Activated naive CD4-positive, alpha-beta T cell treated with anti-CD3 and anti-CD28 coated beads for 36 hours (primary cell): Measurements from ENCODE around the gene KCTD1. TPM values are rescaled to one million over a fixed set of nuclear protein-coding genes. Genes with fewer than 3 reads are reported as not detected.

Experiments
- CTCF ChIA-PET: fragments of 350-600 bp; sonication (Branson Sonifier 250); formaldehyde crosslinking; loops from one replicate; lab custom pipeline; 2021; ENCODE audit warnings: antibody characterized with exemption; lab: Charles Lee
- DNase-seq: peaks from one replicate; pipeline ENCODE4 v3.0.0-alpha.2; 2020
- H3K27ac Mint-ChIP-seq: one replicate; pipeline ENCODE4 v1.8.0; 2021; ENCODE audit warnings: mild to moderate bottlenecking, mixed read lengths
- H3K27me3 Mint-ChIP-seq: one replicate; pipeline ENCODE4 v1.8.0; 2021; ENCODE audit warnings: low read depth, mixed read lengths
- H3K36me3 Mint-ChIP-seq: one replicate; pipeline ENCODE4 v1.8.0; 2021; ENCODE audit warnings: low read depth, mixed read lengths
- H3K4me1 Mint-ChIP-seq: one replicate; pipeline ENCODE4 v1.8.0; 2021; ENCODE audit warnings: low read depth, mixed read lengths
- H3K4me3 Mint-ChIP-seq: one replicate; pipeline ENCODE4 v1.8.0; 2021; ENCODE audit warnings: mild to moderate bottlenecking, moderate library complexity, mixed read lengths
- H3K9me3 Mint-ChIP-seq: one replicate; pipeline ENCODE4 v1.8.0; 2021; ENCODE audit warnings: mixed read lengths
- intact Hi-C: fragments of 100-400 bp; cut with micrococcal nuclease; formaldehyde crosslinking; loops from one replicate; pipeline ENCODE4 v1.15.1; 2023
- total RNA-seq, 2 experiments: library from RNA; stranded (reverse); gene quantifications; one replicate each; pipeline ENCODE4 v1.2.3, GENCODE V29; 2021

The KCTD1 gene
- total RNA-seq, 2 experiments from 2014 or later, result 1.7 to 1.9 TPM

DNA sequence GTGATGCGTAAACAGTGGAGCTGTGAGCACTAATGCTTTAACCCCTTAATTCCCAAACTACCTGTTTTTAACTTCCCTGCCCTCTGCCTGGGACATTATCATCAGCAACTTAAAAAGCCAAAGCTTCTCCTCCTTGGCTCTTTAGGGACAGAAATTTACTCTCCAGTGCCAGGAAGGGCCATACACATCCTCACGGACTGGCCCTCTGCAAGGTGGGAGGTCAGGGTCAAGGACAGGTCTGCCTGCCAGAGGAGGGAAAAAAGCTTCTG, 21.5 kb downstream of the KCTD1 start:
- Mint-ChIP-seq H3K9me3 (no peaks in the 10 kb centered on the region), H3K27ac (no peak overlapping the region), H3K4me1 (no peaks in the 10 kb centered on the region), H3K27me3 (no peaks in the 10 kb centered on the region), H3K36me3 (no peaks in the 10 kb centered on the region), H3K4me3 (no peak overlapping the region)
- intact Hi-C loops, result no loop called here
- CTCF ChIA-PET, result no interaction called here
- DNase-seq, result no peak

DNA sequence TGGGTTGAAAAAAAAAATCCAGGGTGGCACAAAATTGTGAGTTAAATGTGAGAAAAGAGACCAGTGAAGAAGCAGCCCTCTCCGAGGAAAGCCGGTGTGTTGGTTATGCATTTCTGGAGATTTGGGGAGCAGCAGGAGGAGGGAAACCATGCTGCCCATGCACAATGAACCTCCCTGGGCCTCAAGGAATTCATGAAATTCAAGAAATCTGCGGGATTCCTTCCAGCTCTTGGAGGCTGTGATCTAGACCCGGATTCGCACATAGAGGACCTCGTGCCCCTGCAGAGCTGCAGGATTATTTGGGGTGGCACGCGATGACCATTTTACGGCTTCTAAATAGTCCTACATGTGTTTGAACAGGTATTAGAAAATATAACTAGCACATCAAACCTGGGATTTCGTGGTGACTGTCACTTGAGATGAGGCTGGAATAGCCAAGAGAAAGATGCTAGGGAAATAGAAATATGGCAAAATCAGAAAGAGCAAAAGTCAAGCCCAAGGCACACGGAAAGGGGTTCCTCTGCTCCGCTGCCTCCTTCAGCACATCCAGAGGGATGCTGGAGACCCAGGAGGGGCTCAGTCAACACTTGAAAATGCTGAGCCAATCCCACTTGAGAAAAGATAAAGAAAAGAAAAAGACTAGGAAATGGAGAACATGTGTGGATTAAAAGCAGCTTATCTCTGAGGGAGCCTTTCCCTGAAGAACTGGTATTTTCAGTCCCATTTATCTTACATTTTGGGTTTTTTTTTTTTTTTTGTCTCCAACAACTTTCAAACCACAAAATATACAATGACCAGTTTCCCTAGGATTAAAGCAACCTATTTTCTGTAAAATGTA, 22.0 kb downstream of the KCTD1 start:
- CTCF ChIA-PET, result no interaction called here
- Mint-ChIP-seq H3K36me3 (no peaks in the 10 kb centered on the region), H3K27ac (no peak overlapping the region), H3K4me1 (no peaks in the 10 kb centered on the region), H3K27me3 (no peaks in the 10 kb centered on the region), H3K9me3 (no peaks in the 10 kb centered on the region), H3K4me3 (no peak overlapping the region)
- no peak for DNase-seq
- intact Hi-C loops, result no loop called here

DNA sequence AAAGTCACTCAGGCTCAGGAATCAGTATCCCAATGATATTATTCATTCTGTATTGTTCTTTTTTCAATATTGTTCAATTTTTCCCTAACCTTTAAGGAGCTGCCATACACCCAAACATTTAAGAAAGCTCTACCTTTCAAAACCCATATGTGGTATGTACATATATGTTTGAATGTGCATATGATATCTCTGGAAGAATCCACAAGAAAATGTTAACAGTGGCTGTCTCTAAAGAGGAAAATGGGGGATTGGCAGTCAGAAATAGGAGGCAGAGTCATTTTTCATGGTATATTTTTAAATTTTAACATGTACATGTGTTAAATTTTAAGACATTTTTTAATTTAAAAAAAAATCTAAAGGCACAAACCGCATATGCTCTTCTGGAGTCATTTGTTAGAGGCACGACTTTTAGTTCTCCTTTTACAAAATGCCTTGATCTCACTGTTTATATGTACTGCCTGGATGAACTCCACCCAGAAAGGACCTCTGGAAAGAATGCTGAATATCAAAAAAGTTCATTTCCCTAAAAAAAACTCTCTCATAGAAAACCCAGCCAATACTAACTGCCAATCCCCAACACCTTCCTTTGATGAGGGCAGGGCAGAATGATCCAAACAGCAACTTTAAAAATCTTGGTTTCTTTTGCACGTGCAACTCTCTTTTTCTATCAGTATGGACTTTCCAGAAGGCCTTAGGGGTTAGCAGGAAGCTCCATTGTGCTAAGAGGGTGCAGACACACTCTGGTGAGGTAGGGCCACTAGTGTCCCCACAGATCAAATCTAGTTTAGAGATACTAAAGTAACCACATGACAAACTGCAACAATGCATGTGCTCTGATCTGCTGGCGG, 23.6 kb downstream of the KCTD1 start:
- Mint-ChIP-seq H3K4me1 (no peaks in the 10 kb centered on the region), H3K27me3 (no peaks in the 10 kb centered on the region), H3K4me3 (no peak overlapping the region), H3K36me3 (no peaks in the 10 kb centered on the region), H3K27ac (no peak overlapping the region), H3K9me3 (no peaks in the 10 kb centered on the region)
- CTCF ChIA-PET, result no interaction called here
- intact Hi-C loops, result no loop called here
- DNase-seq, result no peak

DNA sequence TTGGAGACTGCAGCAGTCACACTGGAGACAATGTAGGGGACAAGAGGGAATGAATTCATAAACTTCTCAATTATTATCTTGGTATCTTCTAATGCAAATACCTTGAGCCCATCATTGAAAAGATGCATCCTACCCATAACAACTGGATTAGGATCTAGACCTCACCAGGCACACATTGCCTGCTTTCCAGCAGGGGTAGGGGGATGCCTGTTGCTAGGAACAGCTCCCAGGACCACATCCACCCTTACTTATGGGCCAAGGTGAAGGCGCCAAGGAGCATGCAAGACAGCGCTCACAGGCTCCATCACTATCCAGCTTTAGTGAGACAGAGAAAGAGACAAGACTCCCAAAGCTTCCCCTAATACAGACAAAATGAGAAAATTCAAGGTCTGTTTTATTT, 24.4 kb downstream of the KCTD1 start:
- Mint-ChIP-seq H3K4me1 (no peaks in the 10 kb centered on the region), H3K27ac (no peak overlapping the region), H3K36me3 (no peaks in the 10 kb centered on the region), H3K27me3 (no peaks in the 10 kb centered on the region), H3K9me3 (no peaks in the 10 kb centered on the region), H3K4me3 (no peak overlapping the region)
- CTCF ChIA-PET, result no interaction called here
- intact Hi-C loops, result no loop called here
- no peak for DNase-seq

DNA sequence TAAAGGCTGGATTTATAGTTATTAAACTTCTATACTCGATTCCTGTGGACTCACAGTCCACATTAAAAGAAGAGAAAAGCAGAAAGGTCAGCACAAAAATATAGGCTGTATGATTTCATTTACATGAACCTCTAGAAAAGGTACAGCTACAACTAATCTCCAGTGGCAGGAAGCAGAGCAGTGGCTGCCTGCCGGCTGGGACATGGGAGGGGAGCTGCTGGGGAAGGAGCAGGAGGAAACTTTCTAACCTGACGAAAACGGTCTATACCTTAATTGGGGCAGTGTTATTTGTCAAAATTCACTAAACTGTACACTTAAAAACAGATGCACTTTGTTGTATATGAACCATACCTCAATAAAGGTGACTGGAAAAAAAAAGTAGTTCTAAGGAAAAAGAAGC, 26.7 kb downstream of the KCTD1 start:
- H3K27me3 Mint-ChIP-seq, result no peaks in the 10 kb centered on the region
- no peaks in the 10 kb centered on the region for H3K36me3 Mint-ChIP-seq
- CTCF ChIA-PET, result no interaction called here
- DNase-seq, result no peak
- H3K9me3 Mint-ChIP-seq, result no peaks in the 10 kb centered on the region
- intact Hi-C loops, result no loop called here
- H3K4me3 Mint-ChIP-seq, result no peak overlapping the region
- H3K4me1 Mint-ChIP-seq, result no peaks in the 10 kb centered on the region
- no peak overlapping the region for H3K27ac Mint-ChIP-seq

DNA sequence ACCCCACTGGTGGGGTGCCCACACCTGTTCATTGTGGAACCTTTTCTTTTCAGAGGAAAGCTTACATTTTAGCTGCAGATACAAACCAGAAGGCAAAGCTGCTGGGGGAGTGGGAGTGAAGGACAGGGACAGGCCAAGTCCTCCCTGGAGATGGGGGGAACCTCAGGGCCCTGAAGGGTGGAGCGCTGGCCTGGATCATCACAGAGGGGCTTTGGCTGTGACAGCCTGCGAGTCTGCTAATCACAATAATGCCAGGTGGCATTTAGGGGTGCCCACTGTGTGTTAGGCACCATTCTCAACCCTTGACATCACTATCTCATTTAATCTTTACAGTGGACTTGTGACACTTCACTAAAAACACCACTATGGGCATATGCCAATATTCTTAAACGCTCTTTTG, 27.4 kb downstream of the KCTD1 start:
- intact Hi-C loops, result no loop called here
- DNase-seq, result no peak
- H3K36me3 Mint-ChIP-seq, result no peaks in the 10 kb centered on the region
- no peaks in the 10 kb centered on the region for H3K4me1 Mint-ChIP-seq
- no peak overlapping the region for H3K4me3 Mint-ChIP-seq
- no peak overlapping the region for H3K27ac Mint-ChIP-seq
- CTCF ChIA-PET, result no interaction called here
- H3K27me3 Mint-ChIP-seq, result no peaks in the 10 kb centered on the region
- no peaks in the 10 kb centered on the region for H3K9me3 Mint-ChIP-seq

DNA sequence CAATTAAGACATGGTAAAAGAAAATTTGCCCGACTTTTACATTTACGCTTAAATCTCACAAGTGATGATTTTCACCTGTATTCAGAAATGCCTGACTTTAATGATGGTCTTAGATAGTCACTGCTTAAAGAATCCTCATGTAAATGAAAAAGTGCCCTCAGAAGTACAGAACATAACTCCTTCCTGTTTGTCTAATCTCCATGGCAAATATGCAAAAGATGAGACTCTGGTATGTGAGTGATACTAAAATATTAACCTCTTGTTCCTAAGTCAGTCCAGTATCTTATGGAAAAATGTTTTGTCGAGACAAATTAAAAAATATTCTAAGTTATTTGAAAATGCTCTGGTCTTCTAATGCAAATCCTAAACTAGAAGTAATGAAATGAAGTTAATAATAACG, 29.2 kb downstream of the KCTD1 start:
- H3K4me1 Mint-ChIP-seq, result no peaks in the 10 kb centered on the region
- intact Hi-C loops, result no loop called here
- DNase-seq, result no peak
- no peaks in the 10 kb centered on the region for H3K9me3 Mint-ChIP-seq
- no peaks in the 10 kb centered on the region for H3K27me3 Mint-ChIP-seq
- H3K36me3 Mint-ChIP-seq, result no peaks in the 10 kb centered on the region
- no peak overlapping the region for H3K27ac Mint-ChIP-seq
- CTCF ChIA-PET, result no interaction called here
- no peak overlapping the region for H3K4me3 Mint-ChIP-seq

DNA sequence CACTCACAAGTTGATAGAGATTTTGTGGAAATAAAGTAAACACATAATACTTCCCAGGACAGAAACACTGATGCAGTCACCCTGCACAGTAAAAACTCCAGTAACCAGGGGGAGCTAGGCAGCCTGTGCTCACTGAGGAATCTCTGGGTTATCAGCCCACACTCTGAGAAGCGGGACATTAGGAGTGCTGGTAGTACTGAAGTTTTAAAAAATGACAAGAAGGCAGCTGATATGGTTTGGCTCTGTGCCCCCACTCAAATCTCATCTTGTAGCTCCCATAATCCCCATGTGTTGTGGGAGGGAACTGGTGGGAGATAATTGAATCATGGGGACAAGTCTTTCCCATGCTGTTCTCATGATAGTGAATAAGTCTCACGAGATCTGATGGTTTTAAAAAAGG, 31.4 kb downstream of the KCTD1 start:
- Mint-ChIP-seq H3K27me3 (no peaks in the 10 kb centered on the region), H3K4me1 (no peaks in the 10 kb centered on the region), H3K9me3 (no peaks in the 10 kb centered on the region), H3K27ac (no peak overlapping the region), H3K36me3 (no peaks in the 10 kb centered on the region), H3K4me3 (no peak overlapping the region)
- intact Hi-C loops, result no loop called here
- CTCF ChIA-PET, result no interaction called here
- no peak for DNase-seq

DNA sequence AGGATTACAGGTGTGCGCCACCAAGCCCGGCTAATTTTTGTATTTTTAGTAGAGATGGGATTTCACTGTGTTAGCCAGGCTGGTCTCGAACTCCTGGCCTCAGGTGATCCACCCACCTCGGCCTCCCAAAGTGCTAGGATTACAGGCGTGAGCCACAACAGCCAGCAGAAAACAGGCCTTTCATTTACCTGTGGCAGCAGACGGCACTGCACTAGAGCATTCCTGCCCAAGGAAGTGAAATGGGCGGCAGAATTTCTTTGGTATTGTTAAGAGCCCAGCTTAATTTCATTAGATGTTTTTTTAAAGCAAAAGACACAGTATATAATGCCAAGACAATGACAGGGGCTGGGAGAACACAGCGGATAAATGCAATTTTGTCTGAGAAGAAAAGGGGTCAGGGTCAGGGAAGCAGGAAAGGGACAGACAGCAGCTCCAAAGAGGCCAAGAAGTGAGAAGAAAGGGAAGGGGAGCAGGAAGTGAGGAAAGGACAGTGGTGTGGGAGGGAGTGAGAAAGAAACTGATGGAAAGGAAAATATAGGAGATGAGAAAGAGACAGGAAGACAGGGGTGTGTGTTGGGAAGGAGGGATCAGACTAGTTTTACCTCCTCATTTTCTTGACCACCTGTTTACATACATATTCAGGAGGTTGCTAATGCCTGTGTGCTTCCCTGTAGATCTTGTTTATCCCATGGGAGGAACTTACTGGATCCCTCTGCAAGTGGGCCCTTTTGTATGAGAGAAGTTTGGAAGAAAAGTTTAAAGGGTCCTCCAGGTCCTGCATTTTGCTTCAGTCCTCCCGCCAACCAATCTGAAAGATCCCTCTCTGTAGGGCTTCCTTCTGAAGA, 32.5 kb downstream of the KCTD1 start:
- CTCF ChIA-PET, result no interaction called here
- DNase-seq, result no peak
- H3K4me3 Mint-ChIP-seq, result no peak overlapping the region
- H3K36me3 Mint-ChIP-seq, result no peaks in the 10 kb centered on the region
- intact Hi-C loops, result no loop called here
- H3K27ac Mint-ChIP-seq, result no peak overlapping the region
- no peaks in the 10 kb centered on the region for H3K4me1 Mint-ChIP-seq
- H3K27me3 Mint-ChIP-seq, result no peaks in the 10 kb centered on the region
- H3K9me3 Mint-ChIP-seq, result no peaks in the 10 kb centered on the region

DNA sequence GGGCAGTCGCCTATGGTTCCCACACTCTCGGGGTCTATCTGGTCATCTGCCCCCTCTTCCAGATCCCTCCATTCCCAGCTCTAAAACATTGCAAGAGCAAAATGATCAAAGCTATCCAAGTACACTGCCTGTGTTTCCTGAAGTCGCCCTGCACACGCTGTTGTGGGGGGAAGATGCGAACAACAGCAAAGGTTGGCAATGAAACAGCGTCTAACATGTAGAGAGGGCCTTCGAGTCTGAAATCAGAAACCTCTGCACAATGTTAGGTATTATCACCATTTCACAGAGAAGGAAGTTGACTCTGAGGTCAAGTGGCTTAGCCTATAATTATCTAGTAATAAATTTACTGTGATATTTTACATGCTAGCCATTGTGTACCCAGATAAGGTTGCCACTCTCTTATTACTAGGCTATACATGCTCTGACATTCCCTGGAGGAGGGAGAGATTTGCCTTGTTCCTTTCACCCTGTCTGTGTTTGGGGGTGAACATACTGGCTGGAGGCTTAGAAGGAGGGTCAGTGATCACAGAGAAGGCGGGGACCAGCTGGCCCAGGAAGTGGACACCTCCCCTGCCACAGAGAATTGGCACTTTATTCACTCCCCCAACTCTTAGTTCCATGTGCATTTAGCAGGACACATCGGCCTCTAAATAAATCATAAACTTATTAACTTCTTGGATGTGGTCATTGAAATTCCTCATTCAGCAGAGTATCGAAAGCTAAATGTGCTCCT, 36.8 kb downstream of the KCTD1 start:
- DNase-seq, result no peak
- Mint-ChIP-seq H3K4me1 (no peaks in the 10 kb centered on the region), H3K27me3 (no peaks in the 10 kb centered on the region), H3K9me3 (no peaks in the 10 kb centered on the region), H3K36me3 (no peaks in the 10 kb centered on the region), H3K27ac (no peak overlapping the region), H3K4me3 (no peak overlapping the region)
- intact Hi-C loops, result no loop called here
- CTCF ChIA-PET, result no interaction called here

DNA sequence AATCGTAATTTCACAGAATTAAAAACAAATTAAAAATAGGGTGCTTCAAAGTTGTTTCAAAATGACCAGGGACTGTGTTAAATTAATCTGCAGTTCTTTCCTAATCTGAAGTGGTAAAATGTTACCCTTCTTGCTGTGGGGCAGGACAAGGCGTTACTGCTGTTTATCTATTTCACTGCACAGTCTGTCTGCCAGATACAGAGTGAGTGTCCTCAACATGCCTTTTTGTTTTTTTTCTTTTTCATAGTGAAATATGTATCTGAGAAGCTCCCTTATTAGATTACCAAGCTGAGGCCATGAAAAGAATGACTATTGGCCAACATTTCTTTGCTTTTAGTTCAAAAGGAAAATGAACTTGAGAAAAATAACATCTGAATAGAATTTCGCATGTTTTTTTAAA, 38.0 kb downstream of the KCTD1 start:
- no peaks in the 10 kb centered on the region for H3K27me3 Mint-ChIP-seq
- DNase-seq, result no peak
- no peaks in the 10 kb centered on the region for H3K9me3 Mint-ChIP-seq
- no peak overlapping the region for H3K27ac Mint-ChIP-seq
- H3K4me3 Mint-ChIP-seq, result no peak overlapping the region
- H3K36me3 Mint-ChIP-seq, result no peaks in the 10 kb centered on the region
- CTCF ChIA-PET, result no interaction called here
- H3K4me1 Mint-ChIP-seq, result no peaks in the 10 kb centered on the region
- intact Hi-C loops, result no loop called here

DNA sequence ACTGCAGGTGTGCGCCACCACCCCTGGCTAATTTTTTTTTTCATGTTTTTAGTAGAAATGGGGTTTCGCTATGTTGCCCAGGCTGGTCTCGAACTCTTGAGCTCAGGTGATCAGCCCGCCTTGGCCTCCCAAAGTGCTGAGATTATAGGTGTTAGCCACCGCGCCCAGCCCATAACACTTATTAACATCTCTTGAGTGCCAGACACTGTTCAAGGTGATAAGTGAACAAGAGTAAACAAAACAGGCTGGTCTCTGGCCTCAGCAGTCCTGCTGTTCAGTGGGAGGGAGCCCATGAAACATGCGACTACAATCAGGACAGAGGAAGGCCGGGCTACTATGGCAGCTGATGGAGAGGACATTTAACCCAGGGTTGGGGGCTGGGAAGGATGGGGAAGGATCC, 42.3 kb downstream of the KCTD1 start:
- Mint-ChIP-seq H3K4me1 (no peaks in the 10 kb centered on the region), H3K27me3 (no peaks in the 10 kb centered on the region), H3K36me3 (no peaks in the 10 kb centered on the region), H3K4me3 (no peak overlapping the region), H3K9me3 (no peaks in the 10 kb centered on the region), H3K27ac (no peak overlapping the region)
- CTCF ChIA-PET, result interaction anchor here (0.6 kb wide), 1 partner anchor 484 kb away, joined by 5 read pairs; no protein-coding TSS in a partner anchor
- intact Hi-C loops, result no loop called here
- no peak for DNase-seq
